H1 (cell line): Measurements from ENCODE around the gene ITGAE. TPM values are rescaled to one million over a fixed set of nuclear protein-coding genes. Genes with fewer than 3 reads are reported as not detected.

Experiments
- CTCF ChIA-PET: fragments of 300-600 bp; sonication (Branson Sonifier 250); formaldehyde crosslinking; loops from one replicate; lab custom pipeline; 2021; ENCODE audit not compliant: partially characterized antibody; lab: Charles Lee
- POLR2A ChIA-PET: fragments of 300-600 bp; sonication (Branson Sonifier 250); formaldehyde crosslinking; loops from one replicate; lab custom pipeline; 2021; ENCODE audit warnings: inconsistent platforms; ENCODE audit not compliant: partially characterized antibody; lab: Charles Lee
- DNase-seq, 2 experiments: peaks; one replicate each; pipeline versions ENCODE4 v3.0.0 to v3.0.0-alpha.2; 2010 to 2022; ENCODE audit warnings: low spot score in 2 of 2, low read depth in 1 of 2, mixed read lengths in 1 of 2
- FAIRE-seq: peaks from 2 replicates; lab custom pipeline; 2011; peaks lifted over from hg19 to GRCh38; lab: Jason Lieb, UNC
- H2AFZ ChIP-seq: 2 replicates; pipeline ENCODE4 v1.8.1; 2012; ENCODE audit warnings: low read length, inconsistent platforms
- H2AK5ac ChIP-seq: 2 replicates; pipeline ENCODE4 v1.6.1; 2013; ENCODE audit warnings: low read depth, low read length
- H2BK120ac ChIP-seq: replicated peaks from 2 replicates; pipeline ENCODE3; 2013; ENCODE audit warnings: low read depth, low read length, inconsistent platforms
- H2BK12ac ChIP-seq: 2 replicates; pipeline ENCODE4 v1.6.1; 2013; ENCODE audit warnings: low read depth, low read length
- H2BK15ac ChIP-seq: 2 replicates; pipeline ENCODE4 v1.6.1; 2013; ENCODE audit warnings: low read length
- H2BK20ac ChIP-seq: 2 replicates; pipeline ENCODE4 v1.6.1; 2013; ENCODE audit warnings: low read length
- H2BK5ac ChIP-seq: 2 replicates; pipeline ENCODE4 v1.6.1; 2013; ENCODE audit warnings: low read depth, low read length
- H3K14ac ChIP-seq: 2 replicates; pipeline ENCODE4 v1.6.1; 2013; ENCODE audit warnings: inconsistent platforms; ENCODE audit not compliant: insufficient read length
- H3K18ac ChIP-seq: 2 replicates; pipeline ENCODE4 v1.6.1; 2013; ENCODE audit warnings: low read length; ENCODE audit errors: extremely low read depth
- H3K23ac ChIP-seq: 2 replicates; pipeline ENCODE4 v1.6.1; 2013; ENCODE audit warnings: inconsistent platforms; ENCODE audit not compliant: insufficient read length
- H3K23me2 ChIP-seq: 2 replicates; pipeline ENCODE4 v1.6.1; 2013; ENCODE audit warnings: low read depth, low read length
- H3K27ac ChIP-seq: 2 replicates; pipeline ENCODE4 v1.6.1; 2011; ENCODE audit warnings: low read depth, low read length, inconsistent platforms
- H3K27me3 ChIP-seq, 4 experiments: replicated peaks in 1 of 4; 1 replicate in 1 of 4; 2 replicates in 3 of 4; pipeline versions ENCODE4 v1.6.1 to v1.8.1; 2011 to 2013; ENCODE audit warnings: low read length in 3 of 4, mild to moderate bottlenecking in 3 of 4, inconsistent platforms in 2 of 4, mixed read lengths in 2 of 4, moderate library complexity in 1 of 4; ENCODE audit not compliant: control insufficient read depth in 3 of 4, insufficient read depth in 3 of 4; ENCODE audit errors: extremely low read depth in 1 of 4
- H3K36me3 ChIP-seq, 4 experiments: 2 replicates each; pipeline versions ENCODE4 v1.6.1 to v1.8.1; 2011 to 2013; ENCODE audit warnings: mild to moderate bottlenecking in 4 of 4, low read length in 3 of 4, moderate library complexity in 2 of 4, control low read depth in 1 of 4, inconsistent platforms in 1 of 4; ENCODE audit not compliant: insufficient read depth in 4 of 4, control insufficient read depth in 2 of 4
- H3K4ac ChIP-seq: replicated peaks from 2 replicates; pipeline ENCODE3; 2013; ENCODE audit warnings: low read length, low read depth, mixed read lengths, inconsistent platforms; ENCODE audit not compliant: insufficient read length
- H3K4me1 ChIP-seq, 4 experiments: replicated peaks in 1 of 4; 1 replicate in 1 of 4; 2 replicates in 3 of 4; pipeline versions ENCODE4 v1.6.1 to v1.8.1; 2011 to 2013; ENCODE audit warnings: low read length in 3 of 4, inconsistent platforms in 2 of 4, mixed read lengths in 1 of 4; ENCODE audit not compliant: insufficient read depth in 4 of 4, control insufficient read depth in 3 of 4
- H3K4me2 ChIP-seq, 2 experiments: 2 replicates each; pipeline versions ENCODE4 v1.6.1 to v1.8.1; 2011 to 2013; ENCODE audit warnings: low read depth in 2 of 2, low read length in 2 of 2, control low read depth in 1 of 2, inconsistent platforms in 1 of 2, mild to moderate bottlenecking in 1 of 2; ENCODE audit not compliant: insufficient read depth in 1 of 2
- H3K4me3 ChIP-seq, 4 experiments: fragments of 200-600, 300-600 bp in 1 of 4; sonication (generic), shearing (Covaris generic), sonication (Bioruptor Twin) in 1 of 4; 2 replicates each; pipeline versions ENCODE4 v1.5.1 to v1.8.1; 2011 to 2016; ENCODE audit warnings: low read length in 4 of 4, low read depth in 3 of 4, control low read depth in 2 of 4, inconsistent platforms in 2 of 4, mild to moderate bottlenecking in 2 of 4, mixed read lengths in 1 of 4, moderate library complexity in 1 of 4; ENCODE audit not compliant: insufficient read depth in 2 of 4; ENCODE audit errors: extremely low read depth in 1 of 4
- H3K56ac ChIP-seq: replicated peaks from 2 replicates; pipeline ENCODE3; 2013; ENCODE audit warnings: low read depth, mild to moderate bottlenecking, mixed read lengths, low read length, inconsistent platforms; ENCODE audit not compliant: insufficient read length
- H3K79me1 ChIP-seq: 2 replicates; pipeline ENCODE4 v1.6.1; 2013; ENCODE audit warnings: low read depth, low read length, control low read depth
- H3K79me2 ChIP-seq, 2 experiments: 2 replicates each; pipeline versions ENCODE4 v1.6.1 to v1.8.1; 2012 to 2013; ENCODE audit warnings: low read length in 2 of 2, mild to moderate bottlenecking in 2 of 2, inconsistent platforms in 1 of 2; ENCODE audit not compliant: insufficient read depth in 2 of 2, control insufficient read depth in 1 of 2
- H3K9ac ChIP-seq, 4 experiments: replicated peaks in 1 of 4; 1 replicate in 1 of 4; 2 replicates in 3 of 4; pipeline versions ENCODE4 v1.6.1 to v1.8.1; 2011 to 2013; ENCODE audit warnings: low read depth in 3 of 4, low read length in 3 of 4, control low read depth in 2 of 4, mild to moderate bottlenecking in 2 of 4, moderate library complexity in 2 of 4, inconsistent platforms in 1 of 4; ENCODE audit errors: extremely low read depth in 1 of 4
- H3K9me3 ChIP-seq, 2 experiments: 2 replicates each; pipeline versions ENCODE4 v1.6.1 to v1.8.1; 2012 to 2013; ENCODE audit warnings: mild to moderate bottlenecking in 2 of 2, moderate library complexity in 2 of 2, control low read depth in 1 of 2, inconsistent platforms in 1 of 2, low read depth in 1 of 2, low read length in 1 of 2, mixed read lengths in 1 of 2; ENCODE audit not compliant: insufficient read depth in 2 of 2
- H4K20me1 ChIP-seq, 2 experiments: replicated peaks in 1 of 2; 2 replicates each; pipeline versions ENCODE3 to v1.8.1; 2011 to 2013; ENCODE audit warnings: inconsistent platforms in 2 of 2, low read length in 2 of 2, mild to moderate bottlenecking in 1 of 2; ENCODE audit not compliant: insufficient read depth in 2 of 2, control insufficient read depth in 1 of 2
- H4K5ac ChIP-seq: 2 replicates; pipeline ENCODE4 v1.6.1; 2013; ENCODE audit warnings: low read length, low read depth, mixed read lengths, inconsistent platforms; ENCODE audit not compliant: insufficient read length
- H4K8ac ChIP-seq: 2 replicates; pipeline ENCODE4 v1.8.0; 2013; ENCODE audit warnings: mild to moderate bottlenecking, moderate library complexity, low read length, inconsistent platforms; ENCODE audit not compliant: insufficient read depth; ENCODE audit errors: extremely low read depth
- H4K91ac ChIP-seq: replicated peaks from 2 replicates; pipeline ENCODE3; 2013; ENCODE audit warnings: low read length, mixed read lengths, inconsistent platforms; ENCODE audit not compliant: insufficient read length
- CEBPB ChIP-seq: IDR thresholded peaks from 2 replicates; pipeline ENCODE4 v1.6.1; 2012; ENCODE audit warnings: low read depth, low read length
- CTBP2 ChIP-seq: IDR thresholded peaks from 2 replicates; pipeline ENCODE4 v1.7.0; 2011; ENCODE audit warnings: borderline replicate concordance, mild to moderate bottlenecking, moderate library complexity, mixed read lengths, low read length; ENCODE audit not compliant: insufficient read depth, insufficient read length
- JUND ChIP-seq: IDR thresholded peaks from 2 replicates; pipeline ENCODE4 v1.6.1; 2011; ENCODE audit warnings: mild to moderate bottlenecking, improper control_type of control experiment, low read length
- MAX ChIP-seq: IDR thresholded peaks from 2 replicates; pipeline ENCODE4 v1.6.1; 2012; ENCODE audit warnings: inconsistent platforms
- RXRA ChIP-seq: IDR thresholded peaks from 2 replicates; pipeline ENCODE4 v1.6.1; 2011; ENCODE audit warnings: low read depth, mild to moderate bottlenecking, low read length, moderate library complexity; ENCODE audit not compliant: insufficient read depth
- SP2 ChIP-seq: IDR thresholded peaks from 2 replicates; pipeline ENCODE4 v1.6.1; 2012; ENCODE audit warnings: mild to moderate bottlenecking, low read length, inconsistent platforms
- SP4 ChIP-seq: IDR thresholded peaks from 2 replicates; pipeline ENCODE4 v1.6.1; 2012; ENCODE audit warnings: low read length, inconsistent platforms
- ZNF274 ChIP-seq: IDR thresholded peaks from 2 replicates; pipeline ENCODE4 v1.7.0; 2012; ENCODE audit warnings: low read length, borderline replicate concordance; ENCODE audit errors: extremely low read depth
- polyA plus RNA-seq, 7 experiments: library from polyadenylated mRNA; depleted of rRNA in 3 of 7; stranded (reverse) in 5 of 7; unstranded in 2 of 7; fragments of >200 nt in 5 of 7; fragments of 200-250 nt in 2 of 7; gene quantifications; 1 replicate in 5 of 7; 2 replicates in 1 of 7; 4 replicates in 1 of 7; pipeline versions ENCODE4 v1.2.1 to v1.2.3, GENCODE V29; 2011 to 2013; ENCODE audit warnings: missing spikeins in 2 of 7, mixed read lengths in 2 of 7
- total RNA-seq: library from RNA; stranded (reverse); fragmentation: NEBNext Ultra II Directional; extraction: Animal tissue kit (Norgen Biotek cat#: 25700); gene quantifications from 2 replicates; pipeline ENCODE4 v1.2.1, GENCODE V29; 2021
- TF ChIP-seq, protein P1 (sequence below): IDR thresholded peaks from 2 replicates; pipeline ENCODE4 v1.6.1; 2011; ENCODE audit warnings: low read depth, mild to moderate bottlenecking, low read length; ENCODE audit not compliant: insufficient read depth

Gene ITGAE
- total and polyA plus RNA-seq, 2 of the 8 experiments (the other 6 are each of a cell fraction or from before 2014, with no cell fraction given), result 23.2 to 43.1 TPM

DNA sequence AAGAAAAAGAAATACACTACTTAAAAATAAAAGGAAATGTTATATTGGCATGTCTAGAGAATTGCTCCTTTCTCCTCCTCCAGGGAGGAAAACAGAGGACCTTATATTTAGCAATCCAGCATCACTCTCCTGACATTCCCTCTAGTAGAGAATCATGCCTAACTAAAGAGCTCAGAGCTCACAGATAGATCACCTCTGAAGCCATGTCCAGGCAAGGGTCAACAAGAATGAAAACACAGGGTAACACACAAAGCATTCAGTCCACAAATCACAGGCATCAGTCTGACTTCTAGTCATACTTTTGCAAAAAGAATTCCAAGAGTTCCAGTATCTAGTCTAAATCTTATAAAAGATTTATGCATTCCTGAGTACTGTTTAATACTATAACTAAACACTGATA, 81.7 kb downstream of the ITGAE start:
- ChIA-PET POLR2A (no interaction called here), CTCF (no interaction called here)
- no peak overlapping the region for H3K4ac ChIP-seq
- H3K23me2 ChIP-seq, result peaks cover 6% of the 10 kb centered on the region
- H3K4me1 ChIP-seq, result peaks cover 0 to 5% (median 2%) of the 10 kb centered on the region in 4 experiments; a peak in 2 of 7 replicates
- no peak overlapping the region for H2BK5ac ChIP-seq
- no peak overlapping the region for H3K56ac ChIP-seq
- H4K8ac ChIP-seq, result no peak overlapping the region
- H3K27ac ChIP-seq, result no peak overlapping the region
- no peaks in the 10 kb centered on the region for H3K9me3 ChIP-seq
- no peak overlapping the region for H3K18ac ChIP-seq
- no peak overlapping the region for H3K23ac ChIP-seq
- H2AFZ ChIP-seq, result no peak overlapping the region
- DNase-seq, result no peak
- H3K36me3 ChIP-seq, result peaks cover 9 to 46% (median 20%) of the 10 kb centered on the region in 4 experiments; a peak in 7 of 8 replicates
- H3K4me3 ChIP-seq, result no peak overlapping the region
- no peak overlapping the region for H4K5ac ChIP-seq
- H2BK20ac ChIP-seq, result no peak overlapping the region
- no peak overlapping the region for H3K4me2 ChIP-seq
- no peaks in the 10 kb centered on the region for H3K27me3 ChIP-seq
- no peak for TF ChIP-seq RXRA
- no peak for TF ChIP-seq MAX
- no peak for TF ChIP-seq SP4
- TF ChIP-seq JUND, result no peak
- no peak for TF ChIP-seq SP2
- no peak for TF ChIP-seq CTBP2
- TF ChIP-seq ZNF274, result no peak
- TF ChIP-seq, protein P1, sequence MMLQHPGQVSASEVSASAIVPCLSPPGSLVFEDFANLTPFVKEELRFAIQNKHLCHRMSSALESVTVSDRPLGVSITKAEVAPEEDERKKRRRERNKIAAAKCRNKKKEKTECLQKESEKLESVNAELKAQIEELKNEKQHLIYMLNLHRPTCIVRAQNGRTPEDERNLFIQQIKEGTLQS, result no peak
- no peak for TF ChIP-seq CEBPB
- peaks cover 0 to 2% of the 10 kb centered on the region in 2 experiments for H4K20me1 ChIP-seq
- no peak overlapping the region for H4K91ac ChIP-seq
- no peak overlapping the region for H3K9ac ChIP-seq
- no peak overlapping the region for H2BK12ac ChIP-seq
- H3K79me1 ChIP-seq, result 0 out of 2 replicates have a peak, but pooled peaks cover 1% of the 10 kb centered on the region
- H2AK5ac ChIP-seq, result no peak overlapping the region
- H3K79me2 ChIP-seq, result peaks cover 0 to 9% of the 10 kb centered on the region in 2 experiments; a peak in 3 of 4 replicates
- FAIRE-seq, result no peak
- H2BK15ac ChIP-seq, result no peak overlapping the region
- H2BK120ac ChIP-seq, result no peak overlapping the region
- H3K14ac ChIP-seq, result no peak overlapping the region
